Activated CD4-positive, CD25-positive, alpha-beta regulatory T cell treated with anti-CD3 and anti-CD28 coated beads, Interleukin-2, amount 50 U/mL, for 16 hours (primary cell): ENCODE measurements around the gene OPALIN.

Source experiments
- DNase-seq: peaks from one replicate; pipeline ENCODE4 v3.0.0-alpha.2; 2020; ENCODE audit warnings: low read depth, low spot score

The OPALIN gene

DNA sequence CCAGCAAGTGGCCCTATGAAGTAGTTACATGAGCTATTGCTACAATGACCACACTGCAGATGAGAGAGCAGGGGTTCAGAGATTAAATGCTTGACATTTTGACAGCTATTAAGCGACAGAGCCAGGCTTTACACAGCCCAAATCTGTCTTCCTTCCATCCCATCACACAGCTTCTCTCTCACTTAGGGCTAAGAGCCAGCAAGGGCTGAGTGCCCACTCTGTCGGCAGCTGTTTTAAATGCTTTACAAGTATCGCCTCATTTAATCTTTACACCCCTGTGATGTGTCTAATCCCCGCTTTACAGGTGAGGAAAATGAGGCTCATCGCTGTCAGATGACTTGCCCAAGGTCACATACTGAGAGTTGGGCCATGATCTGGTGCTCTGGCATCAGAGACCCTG is 15.2 kb upstream of the OPALIN start:
- DNase-seq, result no peak

DNA sequence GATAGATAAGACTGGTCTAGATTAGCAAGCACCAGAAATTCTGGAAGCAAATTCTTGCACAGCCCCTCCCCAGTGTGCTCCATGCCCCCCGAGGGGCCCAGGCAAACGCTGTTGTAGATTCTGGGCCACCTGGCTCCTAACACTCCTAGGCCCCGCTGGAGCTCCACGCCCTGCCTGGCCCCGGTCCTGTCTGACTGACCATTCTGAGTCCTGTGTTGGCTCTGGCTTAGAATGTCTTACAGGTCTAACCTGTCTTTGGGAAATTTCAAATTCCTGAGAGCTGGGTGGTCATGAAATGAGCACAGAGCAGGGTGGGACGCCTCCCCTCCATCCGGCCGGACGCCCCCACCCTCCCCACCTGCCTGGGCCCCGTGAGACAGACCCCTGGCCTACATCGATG is 12.6 kb upstream of the OPALIN start:
- no peak for DNase-seq

DNA sequence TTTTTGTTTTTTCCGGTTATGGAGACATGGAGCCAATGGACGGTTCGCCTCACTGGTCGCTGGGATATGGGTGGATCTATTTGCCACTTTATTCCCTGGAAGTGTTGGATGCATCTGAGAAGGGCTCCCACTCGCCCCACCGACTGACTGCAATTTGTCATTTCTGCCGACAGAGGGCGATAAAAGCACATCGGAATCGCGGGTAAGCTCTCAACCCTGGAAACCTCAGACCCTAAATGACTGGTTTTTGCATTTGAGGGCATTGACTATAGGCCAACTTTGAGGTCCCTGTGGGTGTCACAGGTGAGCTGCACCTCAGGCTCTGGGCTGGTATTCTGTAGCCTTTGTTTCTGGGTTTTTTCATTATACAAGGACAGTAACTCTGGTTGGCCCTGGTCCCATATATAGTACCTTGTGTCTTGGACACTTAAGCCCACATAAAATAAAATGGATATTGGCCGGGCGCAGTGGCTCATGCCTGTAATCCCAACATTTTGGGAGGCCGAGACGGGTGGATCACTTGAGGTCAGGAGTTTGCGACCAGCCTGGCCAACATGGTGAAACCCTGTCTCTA is 11.9 kb upstream of the OPALIN start:
- DNase-seq, result peak; percentile 21

DNA sequence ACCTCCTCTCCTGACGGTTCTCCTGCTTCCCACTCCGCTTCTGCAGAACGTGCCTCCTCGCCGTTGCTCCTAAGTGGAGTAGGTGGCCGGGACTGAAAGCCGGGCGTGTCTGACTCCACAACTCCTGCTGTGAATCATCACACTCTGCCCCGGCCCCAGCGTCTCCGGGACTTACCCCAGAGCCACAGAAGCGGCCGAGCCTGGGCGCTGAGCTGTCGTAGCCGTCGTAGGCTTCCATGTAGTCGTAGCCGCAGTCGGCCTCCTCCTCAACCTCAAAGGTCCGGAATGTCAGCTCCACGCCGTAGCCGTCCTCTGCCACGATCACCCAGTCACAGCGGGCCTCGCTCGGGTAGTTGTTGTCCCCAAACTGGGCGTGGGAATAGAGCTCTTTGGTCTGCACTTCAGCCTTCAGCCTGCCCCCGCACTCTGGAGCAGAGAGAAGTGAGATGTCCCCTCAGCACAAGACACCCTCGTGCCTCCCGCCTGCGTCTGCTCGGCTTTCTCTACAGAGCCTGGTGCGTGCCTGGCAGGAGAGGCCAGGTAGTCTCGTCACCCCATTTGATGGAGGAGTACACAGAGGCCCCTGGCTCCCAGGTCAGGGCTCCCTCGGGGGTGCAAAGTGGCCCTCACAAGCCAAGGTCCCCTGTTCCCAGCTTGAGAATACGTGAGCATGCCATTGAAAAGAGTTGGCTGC is 11.2 kb upstream of the OPALIN start:
- no peak for DNase-seq

DNA sequence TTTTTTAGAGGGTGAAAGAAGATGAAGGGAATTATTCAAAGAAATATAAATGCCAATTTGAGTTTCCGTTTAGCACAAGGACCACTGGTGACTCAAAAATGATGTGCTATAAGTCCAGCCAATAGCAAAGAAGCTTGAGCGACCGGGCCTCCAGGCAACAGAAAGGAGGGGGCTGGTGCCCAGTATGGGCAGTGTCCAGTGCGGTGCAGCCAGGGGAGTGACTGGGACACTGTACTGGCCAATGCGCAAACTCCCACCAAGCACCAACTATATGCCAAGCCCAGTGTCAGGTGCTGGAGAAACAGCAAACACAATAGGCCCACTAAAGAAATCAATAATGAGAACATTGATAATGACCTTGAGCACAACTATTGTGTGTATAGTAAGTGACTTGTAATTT is 10.2 kb upstream of the OPALIN start:
- no peak for DNase-seq

DNA sequence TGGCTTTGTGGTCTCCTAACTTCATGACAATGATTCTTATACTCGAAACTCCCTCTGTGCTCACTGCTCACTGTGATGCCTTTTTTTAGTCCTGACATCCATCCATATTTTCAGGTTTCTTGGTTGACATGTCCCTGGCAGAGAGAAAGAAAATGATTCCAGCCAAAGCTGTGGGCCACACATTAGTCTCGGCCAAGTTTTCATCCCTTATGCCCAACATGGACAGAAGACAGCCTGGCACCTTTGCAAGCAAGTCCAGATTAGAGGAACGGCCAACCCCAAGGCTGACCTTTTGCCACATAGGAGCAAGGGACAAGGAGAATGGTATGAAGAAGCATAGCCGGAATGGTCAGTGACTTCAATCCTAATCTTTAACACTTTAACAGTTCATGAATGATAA is 8.7 kb upstream of the OPALIN start:
- DNase-seq, result no peak

DNA sequence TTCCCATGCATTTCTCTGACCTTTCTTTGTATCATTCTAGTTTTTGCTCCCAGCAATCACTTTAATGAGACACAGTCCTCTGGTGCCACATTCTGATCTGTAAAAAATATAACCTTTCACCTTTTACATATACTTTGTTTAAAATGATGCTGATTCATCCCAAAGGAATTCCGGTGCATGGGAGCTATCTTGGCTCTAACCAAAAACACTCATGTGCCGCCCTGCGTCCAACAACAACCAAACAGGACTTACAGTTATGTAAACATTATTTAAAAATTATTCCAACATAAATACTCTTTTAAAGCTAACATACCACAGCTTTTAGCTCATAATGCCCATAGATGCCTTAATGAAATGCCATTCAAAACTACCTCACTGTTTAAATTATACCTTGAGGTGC is 7.7 kb upstream of the OPALIN start:
- no peak for DNase-seq

DNA sequence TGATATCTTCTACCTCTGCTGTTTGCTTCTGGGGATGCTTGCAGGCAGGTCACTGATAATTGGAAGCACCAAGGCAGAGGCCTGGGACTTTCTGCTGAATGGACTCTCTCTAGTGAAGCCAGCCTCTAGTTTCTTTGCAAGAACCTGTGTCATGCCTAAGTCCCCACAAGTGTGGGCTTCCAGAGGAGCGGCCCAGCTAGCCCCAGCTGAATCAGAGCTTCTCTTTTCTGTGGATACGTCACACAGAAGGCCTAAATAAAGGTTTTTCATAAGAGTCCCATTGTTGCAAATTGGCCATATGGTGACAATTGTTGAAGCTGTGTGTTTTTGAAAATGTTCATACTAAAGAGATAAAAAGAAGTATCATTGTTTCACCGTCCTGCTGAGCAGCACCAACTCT is 6.8 kb upstream of the OPALIN start:
- DNase-seq, result no peak

DNA sequence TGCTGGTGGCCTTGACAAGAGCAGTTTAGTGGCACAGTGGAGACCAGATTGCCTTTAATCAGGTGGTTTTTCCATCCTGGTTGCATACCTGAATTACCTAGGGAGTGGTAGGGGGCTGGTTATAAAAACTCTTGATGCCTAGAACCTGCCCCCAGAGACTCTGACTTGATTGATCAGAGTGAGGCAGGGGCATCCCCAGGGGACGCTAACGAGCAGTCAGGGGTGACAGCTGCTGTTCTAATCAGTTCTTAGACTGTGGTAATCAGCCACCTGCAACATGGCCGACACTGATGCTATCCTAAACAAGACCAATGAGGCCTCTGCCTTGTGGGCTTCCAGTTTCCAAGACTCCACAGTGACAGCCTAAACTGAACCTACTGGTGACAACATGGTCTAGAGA is 2.0 kb upstream of the OPALIN start:
- DNase-seq, result no peak

DNA sequence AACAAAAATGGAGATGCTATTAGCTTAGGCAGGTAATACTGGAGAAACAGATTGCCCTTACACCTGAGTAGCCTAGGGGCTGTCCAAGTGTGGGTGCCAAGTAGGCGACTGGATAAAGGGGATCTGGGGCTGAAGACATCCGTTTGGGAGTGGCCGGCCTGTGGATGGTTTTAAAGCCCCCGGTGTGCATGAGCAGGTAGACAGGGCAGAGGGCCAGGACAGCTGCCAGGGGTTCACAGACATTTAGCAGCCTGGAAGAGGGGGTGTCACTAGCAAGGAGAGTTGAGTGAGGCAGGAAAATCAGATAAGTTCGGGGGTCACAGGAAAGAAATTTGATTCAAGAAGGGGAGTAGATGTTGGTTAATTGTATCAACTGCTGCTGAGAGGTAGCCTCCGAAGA is 1.5 kb upstream of the OPALIN start:
- no peak for DNase-seq

DNA sequence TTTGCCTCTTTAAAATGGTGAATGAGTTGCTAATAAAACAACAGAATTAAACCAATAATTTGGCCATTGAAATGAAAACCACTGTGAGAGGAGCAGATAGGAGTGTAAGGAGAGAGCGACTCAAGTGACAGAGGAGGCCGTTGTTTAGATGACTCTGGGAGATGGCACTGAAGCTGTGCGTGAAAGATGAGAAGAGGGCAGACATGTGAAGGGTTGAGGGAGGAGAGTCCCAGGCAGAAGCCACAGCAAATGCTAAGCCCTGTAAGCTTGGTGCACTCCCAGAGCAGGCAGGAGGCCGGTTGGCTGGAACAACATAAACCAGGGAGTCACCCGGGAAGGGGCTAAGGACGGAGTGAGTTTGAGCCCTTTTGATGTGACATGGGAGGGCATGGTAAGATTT is 814 bp upstream of the OPALIN start:
- DNase-seq, result no peak

DNA sequence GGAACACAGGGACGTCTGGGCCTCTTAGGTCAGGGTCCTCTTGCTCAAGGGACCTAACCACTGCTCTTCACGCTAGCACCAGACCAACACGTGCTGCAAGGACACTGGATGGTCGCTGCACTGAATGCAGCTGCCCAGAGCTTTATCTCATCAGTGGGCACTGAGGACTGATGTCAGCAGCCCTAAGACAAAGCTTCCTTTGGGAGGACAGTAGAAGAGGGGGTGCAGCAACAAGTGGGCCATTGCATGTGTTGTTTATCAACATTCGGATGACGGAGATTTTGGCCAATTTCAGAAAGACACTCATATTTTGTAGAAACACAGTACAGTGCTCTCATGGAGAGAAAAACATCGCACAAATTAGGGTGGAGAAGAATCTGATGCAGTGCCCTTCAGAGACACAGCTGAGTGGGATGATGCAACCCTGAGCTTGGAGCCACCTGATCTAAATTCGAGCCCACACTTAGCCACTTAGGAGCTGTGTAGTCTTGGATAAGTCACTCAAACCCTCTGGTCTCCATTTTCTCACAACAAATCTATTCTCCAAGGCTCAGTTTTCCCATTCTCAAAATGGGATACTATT is 1.7 kb downstream of the OPALIN start:
- DNase-seq, result no peak

DNA sequence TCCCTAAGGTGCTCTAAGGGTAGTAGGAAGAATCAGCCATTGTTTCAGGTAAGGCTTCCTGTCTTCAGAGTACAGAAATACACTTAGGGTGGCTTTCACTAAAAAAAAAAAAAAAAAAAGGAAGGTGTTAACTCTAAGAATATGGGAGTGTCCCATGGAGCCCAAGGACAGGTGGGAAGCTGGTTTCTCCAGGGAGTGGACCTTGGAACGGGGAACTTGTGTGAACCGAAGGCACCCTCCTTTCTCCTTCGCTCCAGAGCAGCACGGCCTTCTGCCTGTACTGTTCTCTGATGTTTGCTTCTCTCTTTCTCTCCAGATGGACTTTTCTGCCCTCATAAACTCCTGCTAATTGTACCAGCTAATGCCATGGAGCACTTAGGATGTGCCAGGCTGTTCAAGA is 6.2 kb downstream of the OPALIN start:
- DNase-seq, result no peak

DNA sequence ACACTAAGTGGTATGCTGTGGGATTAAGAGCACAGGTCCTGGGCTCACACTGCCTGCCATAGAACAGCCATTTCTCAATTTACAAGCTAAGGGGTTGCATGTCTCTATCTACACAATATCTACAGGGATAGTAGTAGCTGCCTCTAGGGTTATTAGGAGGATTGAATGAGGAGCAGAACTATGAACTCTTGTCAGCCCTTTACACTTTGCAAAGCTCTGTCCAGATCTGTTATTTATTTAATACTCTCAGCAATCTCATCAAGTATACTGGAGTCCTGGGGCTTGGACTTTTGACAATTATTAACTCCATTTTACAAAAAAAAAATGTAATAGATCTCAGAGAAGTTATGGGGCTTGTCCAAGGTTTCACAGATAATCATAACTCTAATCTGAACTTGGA is 6.8 kb downstream of the OPALIN start:
- DNase-seq, result no peak

DNA sequence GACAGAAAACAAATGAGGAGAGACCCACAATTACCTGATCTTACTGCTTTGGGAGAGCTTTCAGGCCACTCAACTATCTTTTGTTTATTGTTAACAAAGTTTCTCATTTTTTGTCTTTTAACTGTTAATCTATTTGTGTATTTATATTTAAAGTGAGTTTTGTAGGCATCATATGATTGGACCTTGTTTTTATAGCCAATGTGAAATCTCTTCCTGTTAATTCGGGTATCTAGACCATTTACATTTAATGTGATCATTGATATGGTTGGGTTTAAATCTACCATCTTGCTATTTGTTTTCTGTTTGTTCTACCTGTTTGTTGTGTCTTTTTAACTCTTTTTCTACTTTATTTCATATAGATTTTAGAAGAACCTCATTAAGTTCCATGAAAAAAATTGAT is 12.5 kb downstream of the OPALIN start:
- DNase-seq, result no peak

DNA sequence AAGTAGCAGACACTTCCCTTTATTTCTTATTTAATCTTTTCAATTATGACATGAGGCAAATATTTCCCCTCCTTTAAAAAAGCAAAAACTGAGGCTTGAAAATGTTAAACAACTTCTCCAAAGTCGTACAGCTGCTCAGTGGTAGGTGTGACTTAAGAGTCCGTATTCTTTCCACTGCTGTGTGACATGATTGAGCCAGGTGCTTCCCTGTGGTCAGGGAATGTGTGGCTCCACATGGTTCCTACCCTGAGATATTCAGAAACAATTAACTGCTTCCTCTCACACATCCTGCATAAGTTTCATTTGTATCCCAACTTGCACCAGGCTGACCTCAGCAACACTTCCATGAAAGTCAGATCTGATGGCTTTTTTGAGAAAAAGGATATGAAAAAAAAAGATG is 13.6 kb downstream of the OPALIN start:
- DNase-seq, result no peak

DNA sequence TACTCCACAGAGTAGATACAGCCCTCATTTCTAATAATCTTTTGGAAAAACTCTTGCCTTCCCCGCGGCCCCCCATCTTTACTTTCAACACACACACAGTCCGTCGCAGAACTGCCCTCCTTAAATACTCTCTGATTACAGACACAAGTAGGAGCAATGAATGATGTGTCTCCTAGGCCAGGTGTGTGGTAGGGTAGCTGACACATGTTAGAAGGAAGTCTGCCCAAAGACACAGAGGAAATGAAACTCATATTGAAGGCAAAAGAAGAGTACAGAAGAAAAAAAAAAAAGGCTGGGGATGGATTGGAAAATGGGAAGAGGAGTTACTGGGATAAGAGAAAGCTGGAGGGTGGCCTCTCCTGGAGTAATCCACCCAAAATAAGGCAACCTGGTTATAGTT is 14.6 kb downstream of the OPALIN start:
- no peak for DNase-seq

DNA sequence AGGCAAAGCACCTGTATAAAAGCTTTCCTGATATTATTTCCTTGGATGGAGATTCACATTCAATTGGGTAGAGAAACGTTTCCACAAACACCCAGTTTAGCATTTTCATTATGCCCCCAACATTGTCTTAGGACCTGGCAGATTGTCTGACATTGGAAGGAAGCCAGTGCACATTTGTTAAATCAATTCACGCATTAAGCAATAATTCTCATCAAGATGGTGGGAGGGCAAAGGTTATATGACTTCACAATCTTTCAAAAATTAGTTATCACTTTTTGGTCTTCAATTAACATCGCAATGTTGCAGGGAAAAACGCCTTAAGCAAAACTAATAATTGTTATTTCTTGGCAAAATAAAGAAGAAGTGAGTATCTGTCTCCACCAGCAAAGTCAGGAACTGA is 16.4 kb downstream of the OPALIN start:
- no peak for DNase-seq

DNA sequence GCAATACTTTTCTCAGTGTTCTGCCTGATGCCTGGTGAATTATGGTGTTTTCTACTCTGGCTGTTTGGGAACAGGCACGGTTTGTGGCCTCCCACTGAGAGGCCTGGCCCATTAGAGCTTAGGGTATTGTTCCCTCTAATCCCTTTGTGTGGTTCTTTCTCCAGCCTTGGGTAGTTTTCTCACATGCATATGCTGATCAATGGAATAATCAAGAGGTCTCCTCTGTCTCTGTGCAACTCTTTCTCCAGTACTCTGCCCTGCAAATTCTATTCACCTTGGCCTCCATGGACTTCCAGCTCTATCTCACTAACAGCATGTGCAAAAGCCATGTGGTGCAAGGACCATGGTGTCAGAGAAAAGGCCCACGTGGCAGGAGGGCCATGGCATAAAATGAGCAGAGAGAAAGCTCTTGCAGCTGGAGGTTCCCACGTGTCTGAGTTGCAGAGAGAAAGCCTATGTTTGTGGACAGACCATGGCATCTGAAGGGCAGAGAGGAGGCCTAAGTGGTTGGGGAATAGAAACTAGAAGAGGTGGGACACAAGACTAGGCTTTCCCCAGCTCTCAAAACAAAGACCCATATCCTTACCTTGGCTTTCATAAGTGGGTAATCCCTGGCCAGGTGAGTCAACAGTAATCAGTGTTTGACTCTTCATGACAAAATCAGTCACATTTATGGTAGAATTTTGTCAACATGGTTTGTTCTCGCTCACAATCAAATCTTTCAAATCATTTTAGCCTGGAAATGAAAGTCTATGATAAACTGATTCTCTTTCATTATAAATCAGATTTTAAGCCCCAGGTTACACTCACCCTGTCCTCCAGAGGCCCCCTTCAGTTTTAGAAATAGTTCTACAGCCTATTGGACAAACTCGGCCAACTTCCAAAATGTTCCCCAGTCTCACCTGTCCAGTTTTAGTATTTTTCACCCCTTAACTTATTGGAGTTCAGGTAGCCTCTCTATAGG is 17.3 kb downstream of the OPALIN start:
- no peak for DNase-seq

DNA sequence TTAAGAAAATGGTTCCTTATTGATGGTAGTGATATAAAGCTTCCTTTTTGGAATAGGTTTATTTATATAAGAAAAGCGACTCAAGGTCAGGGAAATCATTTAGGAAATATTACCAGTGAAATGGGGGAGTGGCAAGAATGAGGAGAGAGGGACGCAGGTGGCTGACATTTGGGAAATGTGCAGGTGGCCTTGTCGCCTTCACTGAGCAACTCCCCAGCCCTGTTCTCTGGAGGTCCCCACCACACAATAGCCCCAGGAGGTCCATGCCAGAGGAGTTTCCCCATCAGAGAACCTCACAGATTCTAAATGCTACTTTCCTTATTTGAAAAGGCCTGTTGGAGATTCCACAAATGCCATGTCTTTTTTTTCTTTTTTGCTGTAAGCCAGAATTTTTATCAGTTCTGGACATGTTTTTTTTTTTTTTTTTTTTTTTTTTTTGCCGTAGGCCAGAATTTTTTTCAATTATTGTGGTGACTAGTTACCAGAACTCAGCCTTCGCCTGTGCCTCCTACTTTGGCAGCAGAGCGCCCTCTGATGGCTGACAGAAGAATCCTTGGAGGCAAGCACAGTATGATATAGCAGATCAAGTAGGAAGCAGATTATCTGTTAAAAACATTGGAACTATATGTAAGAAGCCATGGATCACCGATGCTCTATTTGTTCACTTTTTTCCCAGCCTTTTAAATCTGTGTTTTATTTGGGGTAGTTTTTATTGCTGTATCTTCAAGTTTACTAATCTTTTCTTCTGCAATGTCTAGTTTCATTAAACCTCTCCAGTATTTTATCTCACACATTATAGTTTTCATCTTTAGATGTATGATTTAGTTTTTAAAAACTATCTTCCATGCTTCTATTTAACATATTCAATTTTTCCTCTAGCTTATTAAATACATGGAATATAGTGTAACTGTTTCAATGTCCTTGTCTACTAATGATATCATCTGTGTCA is 18.6 kb downstream of the OPALIN start:
- DNase-seq, result peak; percentile 16

DNA sequence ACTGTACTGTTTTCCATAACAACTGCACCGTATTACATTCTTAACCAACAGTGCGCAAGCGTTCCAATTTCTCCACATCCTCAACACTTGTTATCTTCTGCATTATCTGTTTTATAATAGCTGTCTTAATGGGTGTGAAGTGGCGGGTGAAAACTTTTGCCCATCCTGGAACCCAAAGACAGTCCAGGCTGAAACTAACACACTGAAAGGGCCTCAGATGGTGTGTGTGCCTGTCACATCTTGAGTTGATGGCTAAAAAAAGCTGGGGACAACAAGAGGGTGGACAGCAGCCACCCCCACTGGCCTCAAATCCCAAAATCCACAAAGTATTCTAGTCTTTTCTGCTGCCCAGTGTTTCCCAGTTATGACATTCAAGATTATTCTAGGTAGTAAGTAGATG is 19.4 kb downstream of the OPALIN start:
- no peak for DNase-seq
